NCI-H1105 (cell line): ENCODE results near the gene TENM3.
"Not testable (repeated sequence)": the region's sequence is repeated elsewhere in the genome, so short reads cannot be mapped to it uniquely, and the experiment has no call there.

Experiments used
- DNase-seq: peaks from one replicate; lab custom pipeline; 2025; lab: John Stamatoyannopoulos, UW

The TENM3 gene

DNA sequence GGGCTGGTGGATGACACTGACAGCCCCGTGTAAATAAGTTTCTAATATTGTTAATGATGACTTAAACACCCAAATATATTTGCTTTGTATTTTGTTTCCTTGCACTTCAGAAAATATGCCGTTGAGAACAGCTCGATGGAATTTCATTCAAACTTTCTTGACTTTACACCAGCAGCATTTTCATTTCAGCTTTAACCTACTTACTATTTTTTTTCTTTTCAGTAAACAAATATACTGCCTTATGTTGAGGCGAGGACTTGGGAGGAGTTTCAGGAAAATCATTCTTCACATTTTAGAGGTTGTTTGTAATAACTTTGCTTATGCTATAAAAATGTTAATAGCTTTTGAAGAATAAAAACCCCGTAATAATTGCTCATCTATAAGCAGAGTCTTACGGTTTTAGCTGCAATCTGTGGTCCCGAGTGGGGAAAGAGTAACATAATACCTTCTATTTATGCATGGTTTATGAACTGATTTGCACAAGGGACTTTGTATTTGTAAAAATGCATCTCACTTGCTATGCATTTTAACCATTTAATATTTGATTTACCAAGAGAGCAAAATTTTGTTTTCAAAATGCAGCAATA, 14.1 kb upstream of the TENM3 start:
- DNase-seq = no peak

DNA sequence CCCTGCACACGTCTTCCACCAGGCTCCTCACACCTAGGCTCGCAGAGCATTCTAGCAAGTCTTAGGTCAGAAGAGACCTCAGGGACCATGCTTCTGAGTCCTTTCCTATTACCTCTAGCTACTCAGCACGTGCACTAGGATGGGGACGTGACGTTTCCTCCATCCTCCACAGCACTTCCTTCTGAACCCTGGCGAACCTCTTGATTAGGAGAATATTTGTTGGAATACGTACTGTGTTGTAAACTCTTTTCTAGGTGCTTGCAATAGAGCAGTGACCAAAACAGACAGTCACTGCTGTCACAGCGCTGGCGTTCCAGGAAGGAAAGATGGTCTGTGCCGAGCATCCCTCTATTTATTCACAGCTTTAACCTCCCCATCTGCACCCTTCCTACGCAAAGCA, 12.9 kb upstream of the TENM3 start:
- no peak for DNase-seq

- DNase-seq = no peak
These were observed 12.1 kb upstream of the TENM3 start for GRCh38 chr4:182231080-182231479.

DNA sequence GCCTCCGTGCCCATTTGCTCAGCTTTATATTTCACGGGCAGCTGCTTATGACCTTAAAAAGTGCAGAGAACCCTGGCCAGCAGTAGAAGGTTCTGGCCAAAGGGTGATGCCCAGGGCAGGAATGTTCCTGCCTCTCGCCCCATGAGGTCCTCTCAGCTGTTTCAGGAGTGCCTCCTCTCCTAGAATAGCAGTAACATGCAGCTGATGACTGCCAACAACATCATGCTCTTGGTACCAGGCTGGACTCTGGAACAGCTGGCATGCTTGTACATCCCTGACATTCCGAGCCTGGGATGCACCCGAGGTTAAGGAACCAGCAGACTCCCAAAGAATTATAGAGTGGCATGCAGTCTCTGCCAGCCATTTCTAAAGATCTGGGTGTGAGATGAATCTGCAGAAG, 11.7 kb upstream of the TENM3 start:
- DNase-seq = no peak

GRCh38 chr4:182233310-182234090, 9.7 kb upstream of the TENM3 start:
- no peak for DNase-seq

DNA sequence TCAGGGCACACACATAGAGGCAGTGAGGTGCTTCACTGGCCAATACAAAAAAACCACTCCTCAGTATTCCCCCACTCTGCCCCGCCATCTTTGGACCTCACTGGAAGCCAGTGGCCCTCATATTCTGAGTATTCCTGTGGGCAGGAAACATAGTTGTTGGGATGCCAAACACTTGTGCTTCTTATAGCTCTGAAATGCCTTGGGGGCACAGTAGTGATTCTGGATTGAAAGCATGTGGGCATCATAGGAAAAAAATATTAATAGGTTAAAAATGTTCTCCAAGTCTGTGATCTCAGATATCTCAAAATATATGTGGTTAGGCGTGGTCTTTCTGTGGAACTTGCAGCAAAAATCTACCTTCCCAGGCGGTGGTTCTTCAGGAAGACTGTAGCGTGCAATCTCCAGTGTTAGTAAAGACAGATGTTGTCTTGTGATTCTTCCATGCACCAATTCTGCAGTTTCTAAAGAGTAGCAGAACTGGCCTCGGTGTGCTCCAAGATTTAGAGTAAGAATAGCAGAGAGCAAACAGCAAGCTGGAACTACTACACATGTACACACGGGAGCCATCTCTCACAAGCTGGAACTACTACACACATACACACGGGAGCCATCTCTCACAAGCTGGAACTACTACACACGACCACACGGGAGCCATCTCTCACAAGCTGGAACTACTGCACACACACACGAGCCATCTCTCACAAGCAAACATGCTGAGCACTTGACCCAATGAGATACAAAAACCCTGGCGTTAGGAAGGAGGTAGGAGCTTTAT, 8.0 kb upstream of the TENM3 start:
- no peak for DNase-seq

GRCh38 chr4:182236186-182236585, 7.0 kb upstream of the TENM3 start:
- DNase-seq = no peak

DNA sequence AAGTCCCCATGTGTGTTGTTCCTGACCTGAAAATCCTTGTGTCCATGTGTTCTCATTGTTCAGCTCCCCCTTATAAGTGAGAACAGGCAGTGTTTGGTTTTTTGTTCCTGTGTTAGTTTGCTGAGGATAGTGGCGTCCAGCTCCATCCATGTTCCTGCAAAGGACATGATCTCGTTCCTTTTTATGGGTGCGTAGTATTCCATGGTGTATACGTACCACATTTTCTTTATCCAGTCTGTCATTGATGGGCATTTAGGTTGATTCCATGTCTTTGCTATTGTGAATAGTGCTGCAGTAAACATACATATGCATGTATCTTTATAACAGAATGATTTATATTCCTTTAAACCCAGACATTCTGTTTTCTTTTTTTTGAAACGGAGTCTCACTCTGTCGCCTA, 6.2 kb upstream of the TENM3 start:
- not testable (repeated sequence) for DNase-seq

- no peak for DNase-seq
These were observed 4.8 kb upstream of the TENM3 start for GRCh38 chr4:182238355-182238931.

GRCh38 chr4:182240161-182241130, 2.8 kb upstream of the TENM3 start:
- DNase-seq = no peak

- not testable (repeated sequence) for DNase-seq
These were observed 942 bp upstream of the TENM3 start for GRCh38 chr4:182242260-182242659.

GRCh38 chr4:182242787-182243186, 415 bp upstream of the TENM3 start:
- no peak for DNase-seq

DNA sequence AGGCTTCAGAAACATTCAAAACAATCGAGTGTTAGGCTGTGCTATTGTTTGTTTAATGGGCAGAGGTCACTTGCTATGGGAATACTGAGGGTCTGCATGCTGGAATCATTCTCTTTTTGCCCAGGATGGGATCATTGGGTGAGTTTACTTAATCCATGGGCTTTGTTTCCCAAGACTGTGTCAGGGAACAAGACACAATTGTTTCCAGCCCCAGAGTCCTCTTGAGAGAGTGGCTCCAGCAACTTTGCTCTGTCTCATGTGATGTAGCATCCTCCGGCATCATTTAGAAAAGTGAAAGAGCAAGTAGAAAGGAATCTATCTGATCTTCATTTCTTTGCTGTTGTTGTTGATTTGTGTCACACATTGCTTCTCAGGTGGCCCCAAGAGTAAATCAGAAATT, 1.8 kb downstream of the TENM3 start:
- DNase-seq = no peak

DNA sequence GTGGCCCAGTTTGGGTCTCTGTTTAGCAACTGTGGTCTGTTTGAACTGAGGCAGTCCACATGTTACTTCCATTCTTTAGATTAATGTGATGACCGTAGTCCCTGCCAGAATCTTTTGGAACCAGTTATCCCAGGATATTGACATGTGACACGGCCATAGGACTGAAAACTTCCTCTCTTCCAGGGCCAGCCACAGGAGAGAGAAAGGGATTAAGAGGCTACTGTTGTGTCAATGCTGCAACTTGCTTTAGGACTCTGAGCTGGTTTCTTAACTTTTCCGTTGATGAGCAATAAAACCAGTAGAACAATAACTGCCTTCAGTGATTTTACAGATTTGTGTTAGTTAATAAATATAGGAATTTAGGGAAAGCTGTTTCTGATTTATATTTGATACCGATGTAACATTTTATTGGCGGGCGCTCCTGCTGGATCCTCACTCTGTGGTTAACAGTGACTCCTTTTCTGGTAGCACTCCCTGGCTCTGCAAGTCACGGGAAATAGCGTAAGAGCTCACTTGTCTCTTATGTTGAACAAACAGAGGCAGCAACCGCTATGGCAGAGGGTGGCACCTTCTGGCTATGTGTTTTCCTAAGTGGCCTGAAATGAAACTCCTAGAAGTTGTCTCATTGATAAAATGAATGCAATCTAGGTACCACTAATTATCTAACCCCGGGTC, 2.5 kb downstream of the TENM3 start:
- DNase-seq = no peak

DNA sequence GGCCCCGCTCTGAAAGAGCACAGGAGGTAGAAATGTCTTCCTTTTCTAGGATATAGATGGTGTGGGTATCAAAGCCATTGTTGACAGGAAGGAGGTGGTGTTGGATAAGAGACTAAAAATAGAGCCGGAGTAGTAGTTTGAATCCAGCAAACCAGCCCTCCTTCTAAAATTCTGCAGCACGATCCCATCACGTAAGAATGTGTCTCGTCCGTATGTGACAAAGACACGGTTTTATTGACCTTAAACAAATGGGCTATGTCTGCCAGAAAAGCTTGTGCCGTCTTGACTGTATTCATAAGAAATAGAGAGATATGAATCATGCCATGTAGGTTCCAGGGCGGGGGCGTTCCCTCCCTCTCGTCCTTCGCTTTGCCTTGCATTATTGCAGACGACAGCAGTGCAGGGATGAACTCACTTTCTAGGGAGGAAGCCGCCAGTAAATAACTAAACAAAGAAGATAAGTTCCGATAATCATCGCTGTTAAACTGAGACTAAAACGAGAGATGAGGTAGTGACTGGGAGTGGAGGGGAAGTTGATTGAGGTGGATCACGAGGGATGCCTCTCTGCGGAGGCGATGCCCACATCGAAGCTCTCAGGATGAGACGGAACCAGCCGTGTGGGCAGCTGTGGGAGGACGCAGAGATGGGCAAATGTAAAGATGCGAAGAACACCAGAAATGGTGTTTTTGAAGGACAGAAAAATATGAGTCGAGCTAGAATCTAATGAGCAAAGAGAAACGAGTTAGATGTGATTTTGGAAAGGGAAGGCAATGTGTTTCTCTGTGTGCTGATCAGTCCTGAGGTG, 3.4 kb downstream of the TENM3 start:
- no peak for DNase-seq

GRCh38 chr4:182248295-182248694, 5.1 kb downstream of the TENM3 start:
- DNase-seq = no peak

GRCh38 chr4:182250446-182250845, 7.2 kb downstream of the TENM3 start:
- no peak for DNase-seq

GRCh38 chr4:182251116-182251515, 7.9 kb downstream of the TENM3 start:
- no peak for DNase-seq

DNA sequence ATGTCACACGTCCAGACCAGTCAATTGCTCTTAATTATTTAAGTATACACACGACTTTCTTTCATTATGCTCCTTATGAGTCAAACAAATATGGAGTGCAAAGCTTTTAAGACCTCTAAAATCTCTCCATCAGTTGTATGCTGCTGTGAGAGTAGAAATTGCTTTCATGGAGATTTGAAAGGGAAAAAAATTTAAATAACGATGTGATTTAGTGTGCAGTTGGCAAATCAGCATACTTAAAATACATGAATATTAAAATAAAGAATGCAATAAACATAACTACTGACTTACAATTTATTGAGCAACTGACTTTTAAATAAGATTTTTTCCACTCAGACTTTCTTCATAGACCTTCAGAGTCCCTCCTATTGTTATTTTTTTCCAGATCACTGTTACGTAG, 9.0 kb downstream of the TENM3 start:
- no peak for DNase-seq
